ENCODE results near the gene ADAMTSL2. TPM values are rescaled to one million over a fixed set of nuclear protein-coding genes. Genes with fewer than 3 reads are reported as not detected.

The ADAMTSL2 gene
- polyA plus RNA-seq, 2 of the 4 experiments (the other 2 are of a cell fraction) = not detected

DNA sequence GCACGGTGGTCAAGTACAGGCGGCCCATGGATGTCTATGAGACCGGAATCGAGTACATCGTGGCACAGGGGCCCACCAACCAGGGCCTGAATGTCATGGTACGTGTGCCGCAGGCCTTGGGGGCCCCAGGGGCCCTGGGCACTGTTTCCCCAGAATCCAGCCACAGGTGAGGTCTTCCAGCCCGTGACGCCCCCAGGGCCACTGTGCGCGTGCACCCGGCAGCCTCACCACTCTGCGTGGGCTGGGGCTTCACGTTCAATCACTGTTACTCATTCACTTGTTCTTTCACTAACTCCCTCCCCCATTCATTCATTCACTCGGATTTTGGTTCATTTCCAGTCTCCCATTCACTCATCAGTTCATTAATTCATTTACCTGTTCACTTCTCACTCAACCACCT is 12.6 kb downstream of the ADAMTSL2 start:
- ChIA-PET CTCF (interaction anchor here (1.0 kb wide), 1 partner anchor 13 kb away, joined by 3 read pairs; no protein-coding TSS in a partner anchor), POLR2A (no interaction called here)
- TF ChIP-seq, protein P1, sequence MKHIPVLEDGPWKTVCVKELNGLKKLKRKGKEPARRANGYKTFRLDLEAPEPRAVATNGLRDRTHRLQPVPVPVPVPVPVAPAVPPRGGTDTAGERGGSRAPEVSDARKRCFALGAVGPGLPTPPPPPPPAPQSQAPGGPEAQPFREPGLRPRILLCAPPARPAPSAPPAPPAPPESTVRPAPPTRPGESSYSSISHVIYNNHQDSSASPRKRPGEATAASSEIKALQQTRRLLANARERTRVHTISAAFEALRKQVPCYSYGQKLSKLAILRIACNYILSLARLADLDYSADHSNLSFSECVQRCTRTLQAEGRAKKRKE (CRISPR knock-in tag; IDR thresholded peaks at IDR 0.05; ENCODE audit: low read depth) = no peak
- TF ChIP-seq, protein P2, sequence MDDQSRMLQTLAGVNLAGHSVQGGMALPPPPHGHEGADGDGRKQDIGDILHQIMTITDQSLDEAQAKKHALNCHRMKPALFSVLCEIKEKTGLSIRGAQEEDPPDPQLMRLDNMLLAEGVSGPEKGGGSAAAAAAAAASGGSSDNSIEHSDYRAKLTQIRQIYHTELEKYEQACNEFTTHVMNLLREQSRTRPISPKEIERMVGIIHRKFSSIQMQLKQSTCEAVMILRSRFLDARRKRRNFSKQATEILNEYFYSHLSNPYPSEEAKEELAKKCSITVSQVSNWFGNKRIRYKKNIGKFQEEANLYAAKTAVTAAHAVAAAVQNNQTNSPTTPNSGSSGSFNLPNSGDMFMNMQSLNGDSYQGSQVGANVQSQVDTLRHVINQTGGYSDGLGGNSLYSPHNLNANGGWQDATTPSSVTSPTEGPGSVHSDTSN (IDR thresholded peaks at IDR 0.05) = no peak
- TF ChIP-seq FOSB (CRISPR knock-in tag; IDR thresholded peaks at IDR 0.05) = no peak
- TF ChIP-seq HOXA7 (CRISPR knock-in tag; IDR thresholded peaks at IDR 0.05) = no peak
- no peak for TF ChIP-seq MYC (IDR thresholded peaks at IDR 0.05; ENCODE audit: borderline replicate concordance, low read length)
- WGBS (ENCODE audit: missing lambda C conversion rate) = 59% methylated on average over 15 of the region's 15 CpGs
- FAIRE-seq = no peak
- Histone ChIP-seq H3K4me3 (no peak overlapping the region), H3K27ac (no peak overlapping the region), H3K9me3 (no peaks in the 10 kb centered on the region), H3K4me1 (no peaks in the 10 kb centered on the region), H3K4me2 (no peak overlapping the region)
- DNase-seq (ENCODE audit: low read depth in 1 of 2, low spot score in 1 of 2) = no peak
- ATAC-seq = no peak

DNA sequence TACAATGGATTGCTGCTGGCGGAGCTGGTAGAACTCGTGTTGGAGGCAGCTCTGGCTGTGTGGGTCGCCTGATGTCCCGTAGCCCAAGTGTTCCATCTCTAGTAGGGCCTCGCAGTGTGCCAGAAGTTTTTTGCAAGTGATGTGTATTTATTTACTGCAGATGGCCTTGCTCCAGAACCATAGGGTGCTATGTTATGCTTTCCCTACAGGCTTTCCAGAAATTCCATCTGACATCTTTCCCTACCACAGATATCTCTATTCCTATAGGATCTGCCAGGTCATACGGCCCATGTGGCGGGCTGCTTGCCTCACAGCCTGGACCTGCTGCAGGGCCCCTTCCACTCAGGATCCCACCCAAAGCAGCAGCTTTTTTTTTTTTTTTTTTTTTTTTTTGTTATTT is 16.9 kb downstream of the ADAMTSL2 start:
- no peak for TF ChIP-seq ZSCAN20 (CRISPR knock-in tag; IDR thresholded peaks at IDR 0.05)
- no peak for TF ChIP-seq FOSL2 (IDR thresholded peaks at IDR 0.05)
- no peak for TF ChIP-seq FOSL2 (CRISPR knock-in tag; IDR thresholded peaks at IDR 0.05)
- no peak for TF ChIP-seq POLR2AphosphoS2 (conservative IDR thresholded peaks at IDR 0.05; ENCODE audit: low read length)
- TF ChIP-seq CBX8 (IDR thresholded peaks at IDR 0.05) = no peak
- TF ChIP-seq, protein P3, sequence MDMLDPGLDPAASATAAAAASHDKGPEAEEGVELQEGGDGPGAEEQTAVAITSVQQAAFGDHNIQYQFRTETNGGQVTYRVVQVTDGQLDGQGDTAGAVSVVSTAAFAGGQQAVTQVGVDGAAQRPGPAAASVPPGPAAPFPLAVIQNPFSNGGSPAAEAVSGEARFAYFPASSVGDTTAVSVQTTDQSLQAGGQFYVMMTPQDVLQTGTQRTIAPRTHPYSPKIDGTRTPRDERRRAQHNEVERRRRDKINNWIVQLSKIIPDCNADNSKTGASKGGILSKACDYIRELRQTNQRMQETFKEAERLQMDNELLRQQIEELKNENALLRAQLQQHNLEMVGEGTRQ (IDR thresholded peaks at IDR 0.05) = no peak
- TF ChIP-seq, protein P1 (CRISPR knock-in tag; IDR thresholded peaks at IDR 0.05; ENCODE audit: low read depth) = no peak
- Histone ChIP-seq H3K27ac (no peak overlapping the region), H3K4me1 (no peaks in the 10 kb centered on the region), H3K9me3 (no peaks in the 10 kb centered on the region), H3K4me2 (no peak overlapping the region), H3K4me3 (no peak overlapping the region)
- ChIA-PET POLR2A (no interaction called here), CTCF (interaction anchor here (1.5 kb wide), 1 partner anchor 191 kb away, joined by 4 read pairs; no protein-coding TSS in a partner anchor)
- no peak for DNase-seq (ENCODE audit: low read depth in 1 of 2, low spot score in 1 of 2)
- no peak for ATAC-seq
- 56% methylated on average over 7 of the region's 7 CpGs for WGBS (ENCODE audit: missing lambda C conversion rate)
- FAIRE-seq = no peak

DNA sequence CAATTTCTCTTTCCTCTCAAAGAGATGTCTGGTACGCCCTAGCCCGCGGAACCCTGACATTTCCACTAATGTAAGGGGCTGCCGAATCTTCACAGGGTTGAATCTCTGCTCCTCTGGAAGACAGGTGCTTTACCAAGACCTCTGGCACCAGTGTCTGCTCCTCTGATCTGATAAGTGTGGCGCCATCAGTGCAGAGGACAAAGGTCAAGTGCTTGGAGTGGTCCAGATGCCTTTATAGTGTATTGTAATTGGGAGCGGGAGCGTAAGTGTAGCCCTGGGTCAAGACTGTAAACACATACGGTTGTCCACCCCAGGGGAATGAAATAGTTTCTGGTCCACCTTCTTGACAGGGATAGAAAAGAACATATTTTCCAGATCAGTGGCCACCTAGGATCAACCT is 17.7 kb downstream of the ADAMTSL2 start:
- no peak for TF ChIP-seq EHMT2 (IDR thresholded peaks at IDR 0.05; ENCODE audit: low read depth)
- TF ChIP-seq, protein P4, sequence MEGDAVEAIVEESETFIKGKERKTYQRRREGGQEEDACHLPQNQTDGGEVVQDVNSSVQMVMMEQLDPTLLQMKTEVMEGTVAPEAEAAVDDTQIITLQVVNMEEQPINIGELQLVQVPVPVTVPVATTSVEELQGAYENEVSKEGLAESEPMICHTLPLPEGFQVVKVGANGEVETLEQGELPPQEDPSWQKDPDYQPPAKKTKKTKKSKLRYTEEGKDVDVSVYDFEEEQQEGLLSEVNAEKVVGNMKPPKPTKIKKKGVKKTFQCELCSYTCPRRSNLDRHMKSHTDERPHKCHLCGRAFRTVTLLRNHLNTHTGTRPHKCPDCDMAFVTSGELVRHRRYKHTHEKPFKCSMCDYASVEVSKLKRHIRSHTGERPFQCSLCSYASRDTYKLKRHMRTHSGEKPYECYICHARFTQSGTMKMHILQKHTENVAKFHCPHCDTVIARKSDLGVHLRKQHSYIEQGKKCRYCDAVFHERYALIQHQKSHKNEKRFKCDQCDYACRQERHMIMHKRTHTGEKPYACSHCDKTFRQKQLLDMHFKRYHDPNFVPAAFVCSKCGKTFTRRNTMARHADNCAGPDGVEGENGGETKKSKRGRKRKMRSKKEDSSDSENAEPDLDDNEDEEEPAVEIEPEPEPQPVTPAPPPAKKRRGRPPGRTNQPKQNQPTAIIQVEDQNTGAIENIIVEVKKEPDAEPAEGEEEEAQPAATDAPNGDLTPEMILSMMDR (IDR thresholded peaks at IDR 0.05) = no peak
- TF ChIP-seq, protein P3 (IDR thresholded peaks at IDR 0.05) = no peak
- no peak for TF ChIP-seq POLR2A (IDR thresholded peaks at IDR 0.05; ENCODE audit: low read length)
- TF ChIP-seq RNF2 (IDR thresholded peaks at IDR 0.05; ENCODE audit: borderline replicate concordance, low read depth) = no peak
- TF ChIP-seq NR3C1 (IDR thresholded peaks at IDR 0.05) = no peak
- TF ChIP-seq CHD4 (IDR thresholded peaks at IDR 0.05; ENCODE audit: borderline replicate concordance) = no peak
- no peak for TF ChIP-seq GATA3 (IDR thresholded peaks at IDR 0.05; ENCODE audit: borderline replicate concordance)
- TF ChIP-seq MYC (IDR thresholded peaks at IDR 0.05; ENCODE audit: borderline replicate concordance, low read length) = no peak
- TF ChIP-seq KDM5A (IDR thresholded peaks at IDR 0.05) = no peak
- TF ChIP-seq KDM1A (IDR thresholded peaks at IDR 0.05; ENCODE audit: low read depth) = no peak
- no peak for TF ChIP-seq SMC3 (IDR thresholded peaks at IDR 0.05)
- no peak for TF ChIP-seq SREBF2 (IDR thresholded peaks at IDR 0.05)
- TF ChIP-seq ESRRA (IDR thresholded peaks at IDR 0.05; ENCODE audit: borderline replicate concordance, low read length) = no peak
- TF ChIP-seq RFX5 (IDR thresholded peaks at IDR 0.05) = no peak
- TF ChIP-seq, protein P5, sequence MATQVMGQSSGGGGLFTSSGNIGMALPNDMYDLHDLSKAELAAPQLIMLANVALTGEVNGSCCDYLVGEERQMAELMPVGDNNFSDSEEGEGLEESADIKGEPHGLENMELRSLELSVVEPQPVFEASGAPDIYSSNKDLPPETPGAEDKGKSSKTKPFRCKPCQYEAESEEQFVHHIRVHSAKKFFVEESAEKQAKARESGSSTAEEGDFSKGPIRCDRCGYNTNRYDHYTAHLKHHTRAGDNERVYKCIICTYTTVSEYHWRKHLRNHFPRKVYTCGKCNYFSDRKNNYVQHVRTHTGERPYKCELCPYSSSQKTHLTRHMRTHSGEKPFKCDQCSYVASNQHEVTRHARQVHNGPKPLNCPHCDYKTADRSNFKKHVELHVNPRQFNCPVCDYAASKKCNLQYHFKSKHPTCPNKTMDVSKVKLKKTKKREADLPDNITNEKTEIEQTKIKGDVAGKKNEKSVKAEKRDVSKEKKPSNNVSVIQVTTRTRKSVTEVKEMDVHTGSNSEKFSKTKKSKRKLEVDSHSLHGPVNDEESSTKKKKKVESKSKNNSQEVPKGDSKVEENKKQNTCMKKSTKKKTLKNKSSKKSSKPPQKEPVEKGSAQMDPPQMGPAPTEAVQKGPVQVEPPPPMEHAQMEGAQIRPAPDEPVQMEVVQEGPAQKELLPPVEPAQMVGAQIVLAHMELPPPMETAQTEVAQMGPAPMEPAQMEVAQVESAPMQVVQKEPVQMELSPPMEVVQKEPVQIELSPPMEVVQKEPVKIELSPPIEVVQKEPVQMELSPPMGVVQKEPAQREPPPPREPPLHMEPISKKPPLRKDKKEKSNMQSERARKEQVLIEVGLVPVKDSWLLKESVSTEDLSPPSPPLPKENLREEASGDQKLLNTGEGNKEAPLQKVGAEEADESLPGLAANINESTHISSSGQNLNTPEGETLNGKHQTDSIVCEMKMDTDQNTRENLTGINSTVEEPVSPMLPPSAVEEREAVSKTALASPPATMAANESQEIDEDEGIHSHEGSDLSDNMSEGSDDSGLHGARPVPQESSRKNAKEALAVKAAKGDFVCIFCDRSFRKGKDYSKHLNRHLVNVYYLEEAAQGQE (IDR thresholded peaks at IDR 0.05) = no peak
- CTCF ChIA-PET = no interaction called here

More for the DNA sequence above, 17.7 kb downstream of the ADAMTSL2 start:
- FAIRE-seq (no peak), ATAC-seq (no peak), DNase-seq (ENCODE audit: low read depth in 1 of 2, low spot score in 1 of 2) (no peak)
- H3K4me2 ChIP-seq = no peak overlapping the region
- POLR2A ChIA-PET = no interaction called here
- no peak overlapping the region for H3K4me3 ChIP-seq
- no peak overlapping the region for H3K27ac ChIP-seq
- H3K9me3 ChIP-seq = no peaks in the 10 kb centered on the region
- no peaks in the 10 kb centered on the region for H3K4me1 ChIP-seq
- WGBS (ENCODE audit: missing lambda C conversion rate) = 84% methylated on average over 8 of the region's 8 CpGs
